Thyroid gland (tissue), 4 donors: Measurements from ENCODE around the gene SH3RF1. TPM values are rescaled to one million over a fixed set of nuclear protein-coding genes. Genes with fewer than 3 reads are reported as not detected.

Source experiments
- DNase-seq, 2 donors: peaks; one replicate each; pipeline ENCODE4 v3.0.0-alpha.2; 2019
- H3K27ac ChIP-seq, 3 donors: fragments of 200-600 bp; sonication (generic); 1 replicate in 2 of 3; 2 replicates in 1 of 3; pipeline ENCODE4 v1.5.1; 2016 to 2019; ENCODE audit warnings: mild to moderate bottlenecking in 1 of 3, moderate library complexity in 1 of 3
- H3K27me3 ChIP-seq: fragments of 200-600 bp; sonication (generic); one replicate; pipeline ENCODE4 v1.5.1; 2019
- H3K36me3 ChIP-seq, 2 donors: fragments of 200-600 bp; sonication (generic); one replicate each; pipeline ENCODE4 v1.5.1; 2016 to 2019
- H3K4me1 ChIP-seq, 2 donors: fragments of 200-600 bp; sonication (generic); one replicate each; pipeline ENCODE4 v1.5.1; 2017 to 2019
- H3K4me3 ChIP-seq, 3 donors: fragments of 200-600 bp; sonication (generic); replicated peaks in 1 of 3; 1 replicate in 2 of 3; 2 replicates in 1 of 3; pipeline ENCODE4 v1.5.1; 2016; ENCODE audit warnings: mild to moderate bottlenecking in 1 of 3
- H3K9me3 ChIP-seq: fragments of 200-600 bp; sonication (generic); one replicate; pipeline ENCODE4 v1.5.1; 2017
- CTCF ChIP-seq, 6 experiments: fragments of 200-600 bp in 3 of 6; fragments of 450-650 bp in 3 of 6; sonication (generic) in 3 of 6; IDR thresholded peaks; one replicate each; pipeline ENCODE4 v1.5.1; 2016 to 2019; ENCODE audit warnings: antibody characterized with exemption in 6 of 6, mild to moderate bottlenecking in 2 of 6, inconsistent platforms in 1 of 6, moderate library complexity in 1 of 6
- POLR2A ChIP-seq, 2 donors: fragments of 450-650 bp; IDR thresholded peaks; one replicate each; pipeline ENCODE4 v1.6.1; 2017; ENCODE audit warnings: antibody characterized with exemption in 2 of 2, mild to moderate bottlenecking in 2 of 2, moderate library complexity in 1 of 2
- WGBS, 2 donors: methylation state at CpG; one replicate each; pipeline ENCODE4 v1.1.5; 2017; 5-methylcytosine and 5-hydroxymethylcytosine counted together
- intact Hi-C: fragments of 100-400 bp; cut with DNase I; formaldehyde crosslinking; loops from one replicate; pipeline ENCODE4 v1.15.1; 2023
- total RNA-seq, 4 donors: library from RNA; depleted of rRNA; stranded (reverse); fragments of >200 nt; gene quantifications; one replicate each; pipeline ENCODE4 v1.2.3, GENCODE V29; 2016

The SH3RF1 gene
- total RNA-seq, 4 donors from 2014 or later: 29.0 to 41.7 (median 32.5) TPM

GRCh38 chr4:169063441-169063840, 207.3 kb downstream of the SH3RF1 start:
- intact Hi-C loops: no loop called here
- no peaks in the 10 kb centered on the region for H3K36me3 ChIP-seq
- no peaks in the 10 kb centered on the region for H3K9me3 ChIP-seq
- H3K27me3 ChIP-seq: no peaks in the 10 kb centered on the region
- H3K27ac ChIP-seq: peak overlapping the region in 1 of 3 donors; percentile 58
- no peak overlapping the region for H3K4me3 ChIP-seq
- TF ChIP-seq CTCF (IDR thresholded peaks at IDR 0.05) (no peak), POLR2A (IDR thresholded peaks at IDR 0.05) (no peak)
- no peak for DNase-seq
- WGBS, 2 donors: 92 to 93% methylated on average over 3 of the region's 3 CpGs
- H3K4me1 ChIP-seq: peaks cover 11 to 19% of the 10 kb centered on the region in 2 donors

GRCh38 chr4:169062897-169063244, 207.9 kb downstream of the SH3RF1 start:
- WGBS, 2 donors: 46 to 50% methylated on average over 6 of the region's 6 CpGs
- DNase-seq: no peak

GRCh38 chr4:169061386-169061785, 209.4 kb downstream of the SH3RF1 start:
- TF ChIP-seq CTCF (IDR thresholded peaks at IDR 0.05) (no peak), POLR2A (IDR thresholded peaks at IDR 0.05) (no peak)
- WGBS, 2 donors: 95 to 96% methylated on average over 3 of the region's 3 CpGs
- H3K4me3 ChIP-seq: no peak overlapping the region
- intact Hi-C loops: no loop called here
- no peaks in the 10 kb centered on the region for H3K27me3 ChIP-seq
- peaks cover 11 to 19% of the 10 kb centered on the region in 2 donors for H3K4me1 ChIP-seq
- DNase-seq: no peak
- peak overlapping the region in 1 of 3 donors; percentile 58 for H3K27ac ChIP-seq
- H3K9me3 ChIP-seq: no peaks in the 10 kb centered on the region
- H3K36me3 ChIP-seq: no peaks in the 10 kb centered on the region

More at GRCh38 chr4:169062897-169063244, 207.9 kb downstream of the SH3RF1 start:
- H3K9me3 ChIP-seq: no peaks in the 10 kb centered on the region
- TF ChIP-seq CTCF (IDR thresholded peaks at IDR 0.05) (no peak), POLR2A (IDR thresholded peaks at IDR 0.05) (peak in 1 of 2 donors; percentile 1)
- peaks cover 11 to 19% of the 10 kb centered on the region in 2 donors for H3K4me1 ChIP-seq
- H3K4me3 ChIP-seq: no peak overlapping the region
- no peaks in the 10 kb centered on the region for H3K27me3 ChIP-seq
- intact Hi-C loops: no loop called here
- peak overlapping the region; percentile 46 to 58 (median 46) for H3K27ac ChIP-seq
- H3K36me3 ChIP-seq: no peaks in the 10 kb centered on the region

- Histone ChIP-seq H3K4me3 (no peak overlapping the region), H3K4me1 (peaks cover 11 to 19% of the 10 kb centered on the region in 2 donors), H3K9me3 (no peaks in the 10 kb centered on the region), H3K27ac (peak overlapping the region; percentile 7 to 52 (median 36)), H3K27me3 (no peaks in the 10 kb centered on the region), H3K36me3 (no peaks in the 10 kb centered on the region)
- WGBS, 2 donors: 72 to 83% methylated on average over 9 of the region's 9 CpGs
- intact Hi-C loops: no loop called here
- DNase-seq: no peak
- TF ChIP-seq CTCF (IDR thresholded peaks at IDR 0.05): no peak
- no peak for TF ChIP-seq POLR2A (IDR thresholded peaks at IDR 0.05)
These were observed 210.2 kb downstream of the SH3RF1 start for GRCh38 chr4:169060391-169061091.
